ENCODE measurements around the gene IGFL4.

Gene IGFL4

GRCh38 chr19:45990113-45990728, 50.6 kb downstream of the IGFL4 start:
- no peak for DNase-seq
- no peaks in the 10 kb centered on the region for H3K9me3 Mint-ChIP-seq
- no peaks in the 10 kb centered on the region for H3K36me3 Mint-ChIP-seq (ENCODE audit: low read depth)
- H3K4me3 Mint-ChIP-seq: no peak overlapping the region
- TF ChIP-seq CTCF (IDR thresholded peaks at IDR 0.05): no peak
- H3K27ac Mint-ChIP-seq: no peak overlapping the region
- H3K4me1 Mint-ChIP-seq: no peaks in the 10 kb centered on the region
- H3K27me3 Mint-ChIP-seq (ENCODE audit: low read depth, poor library complexity): peaks cover 38% of the 10 kb centered on the region
